Ascending aorta (tissue), 2 donors: ENCODE measurements around the gene NTSR2. TPM values are rescaled to one million over a fixed set of nuclear protein-coding genes. Genes with fewer than 3 reads are reported as not detected.

Source experiments
- DNase-seq, 2 donors: peaks; one replicate each; pipeline ENCODE4 v3.0.0-alpha.2; 2019; ENCODE audit warnings: low spot score in 2 of 2
- H3K27ac ChIP-seq, 2 donors: fragments of 200-600 bp; sonication (generic); one replicate each; pipeline ENCODE4 v1.5.1; 2016 to 2017; ENCODE audit warnings: mild to moderate bottlenecking in 1 of 2
- H3K27me3 ChIP-seq: fragments of 200-600 bp; sonication (generic); one replicate; pipeline ENCODE4 v1.5.1; 2017
- H3K36me3 ChIP-seq, 2 donors: fragments of 200-600 bp; sonication (generic); one replicate each; pipeline ENCODE4 v1.5.1; 2016
- H3K4me1 ChIP-seq, 2 donors: fragments of 200-600 bp; sonication (generic); one replicate each; pipeline ENCODE4 v1.5.1; 2016 to 2017; ENCODE audit warnings: mild to moderate bottlenecking in 1 of 2
- H3K4me3 ChIP-seq, 2 donors: fragments of 200-600 bp; sonication (generic); one replicate each; pipeline ENCODE4 v1.5.1; 2016 to 2017; ENCODE audit warnings: mild to moderate bottlenecking in 1 of 2
- H3K9me3 ChIP-seq, 2 donors: fragments of 200-600 bp; sonication (generic); one replicate each; pipeline ENCODE4 v1.5.1; 2016
- intact Hi-C: fragments of 100-400 bp; cut with DNase I; formaldehyde crosslinking; loops from one replicate; pipeline ENCODE4 v1.15.1; 2023
- total RNA-seq: library from RNA; depleted of rRNA; stranded (reverse); fragments of >200 nt; gene quantifications from one replicate; pipeline ENCODE4 v1.1.0, GENCODE V29; 2016
- TF ChIP-seq, protein P1 (sequence below), 3 experiments: fragments of 200-600 bp in 2 of 3; fragments of 450-650 bp in 1 of 3; sonication (generic) in 2 of 3; IDR thresholded peaks; one replicate each; pipeline ENCODE4 v1.5.1; 2016 to 2019; ENCODE audit warnings: antibody characterized with exemption in 3 of 3, mild to moderate bottlenecking in 1 of 3, moderate library complexity in 1 of 3

The NTSR2 gene
- total RNA-seq, 1 donor from 2014 or later = not detected

DNA sequence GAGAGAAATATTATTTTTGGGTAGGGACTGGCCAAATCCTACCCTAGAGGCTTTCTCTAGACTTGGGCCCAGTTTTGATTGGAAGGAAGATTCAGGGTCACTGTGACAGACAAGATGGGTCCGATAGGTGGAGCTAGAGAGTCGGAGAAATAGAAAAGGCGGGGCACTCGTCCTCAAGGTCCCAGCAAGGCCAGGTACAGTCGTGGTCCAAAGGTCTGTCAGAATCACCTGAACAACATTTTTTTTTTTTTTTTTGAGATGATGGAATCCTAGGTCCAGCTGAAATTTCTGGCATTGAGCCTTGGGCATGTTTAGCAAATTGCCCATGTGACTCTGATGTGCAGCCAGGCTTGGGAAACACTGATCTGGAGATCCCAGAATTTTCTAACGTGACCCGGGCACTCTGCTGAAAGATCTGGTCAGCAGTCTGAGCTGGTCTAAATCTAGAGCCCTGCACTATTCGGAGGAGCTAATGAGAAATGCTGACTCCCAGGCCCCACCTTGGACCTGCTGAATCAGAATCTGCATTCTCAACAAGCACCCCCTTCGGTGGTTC lies 23.0 kb upstream of the NTSR2 start:
- H3K27ac ChIP-seq = no peak overlapping the region
- H3K4me3 ChIP-seq = no peak overlapping the region
- TF ChIP-seq, protein P1, sequence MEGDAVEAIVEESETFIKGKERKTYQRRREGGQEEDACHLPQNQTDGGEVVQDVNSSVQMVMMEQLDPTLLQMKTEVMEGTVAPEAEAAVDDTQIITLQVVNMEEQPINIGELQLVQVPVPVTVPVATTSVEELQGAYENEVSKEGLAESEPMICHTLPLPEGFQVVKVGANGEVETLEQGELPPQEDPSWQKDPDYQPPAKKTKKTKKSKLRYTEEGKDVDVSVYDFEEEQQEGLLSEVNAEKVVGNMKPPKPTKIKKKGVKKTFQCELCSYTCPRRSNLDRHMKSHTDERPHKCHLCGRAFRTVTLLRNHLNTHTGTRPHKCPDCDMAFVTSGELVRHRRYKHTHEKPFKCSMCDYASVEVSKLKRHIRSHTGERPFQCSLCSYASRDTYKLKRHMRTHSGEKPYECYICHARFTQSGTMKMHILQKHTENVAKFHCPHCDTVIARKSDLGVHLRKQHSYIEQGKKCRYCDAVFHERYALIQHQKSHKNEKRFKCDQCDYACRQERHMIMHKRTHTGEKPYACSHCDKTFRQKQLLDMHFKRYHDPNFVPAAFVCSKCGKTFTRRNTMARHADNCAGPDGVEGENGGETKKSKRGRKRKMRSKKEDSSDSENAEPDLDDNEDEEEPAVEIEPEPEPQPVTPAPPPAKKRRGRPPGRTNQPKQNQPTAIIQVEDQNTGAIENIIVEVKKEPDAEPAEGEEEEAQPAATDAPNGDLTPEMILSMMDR (IDR thresholded peaks at IDR 0.05) = peak; percentile 75 to 79 (median 77)
- H3K27me3 ChIP-seq = no peaks in the 10 kb centered on the region
- intact Hi-C loops = no loop called here
- H3K36me3 ChIP-seq = no peaks in the 10 kb centered on the region
- DNase-seq = peak in 1 of 2 donors; percentile 79
- peaks cover 12 to 24% of the 10 kb centered on the region in 2 donors for H3K4me1 ChIP-seq
- H3K9me3 ChIP-seq = no peaks in the 10 kb centered on the region

DNA sequence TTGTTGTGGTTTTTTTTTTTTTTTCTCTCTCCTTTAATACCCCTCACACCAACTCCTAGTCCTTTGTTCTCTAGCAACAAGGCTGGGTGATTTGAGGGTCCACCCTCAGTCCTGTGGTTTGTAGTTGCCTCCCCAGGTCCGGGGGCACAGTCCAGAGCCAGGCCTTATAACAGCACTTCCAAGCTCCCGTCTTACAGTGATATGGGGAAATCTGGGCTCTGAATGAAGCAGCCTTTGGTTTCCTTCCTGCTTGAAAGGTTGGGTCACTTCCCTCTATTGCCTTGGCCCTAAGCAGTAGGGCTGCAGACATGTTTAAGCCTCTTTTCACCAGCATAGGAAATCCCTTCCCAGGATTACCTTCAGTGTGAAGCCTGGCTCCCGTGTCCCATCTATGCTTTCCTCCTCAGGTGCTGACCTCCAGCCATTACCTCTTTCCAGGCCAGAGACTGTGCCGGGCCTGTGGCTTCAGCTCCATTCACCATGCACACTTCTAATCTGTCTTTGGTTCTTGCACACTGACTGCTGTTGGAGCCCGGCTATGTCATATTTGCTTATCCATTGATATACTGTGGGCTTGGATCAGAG lies 21.2 kb upstream of the NTSR2 start:
- DNase-seq = no peak
- intact Hi-C loops = no loop called here
- H3K36me3 ChIP-seq = no peaks in the 10 kb centered on the region
- peaks cover 0 to 11% of the 10 kb centered on the region in 2 donors for H3K4me1 ChIP-seq
- no peaks in the 10 kb centered on the region for H3K9me3 ChIP-seq
- H3K4me3 ChIP-seq = no peak overlapping the region
- no peaks in the 10 kb centered on the region for H3K27me3 ChIP-seq
- H3K27ac ChIP-seq = no peak overlapping the region
- TF ChIP-seq, protein P1 (IDR thresholded peaks at IDR 0.05) = no peak

DNA sequence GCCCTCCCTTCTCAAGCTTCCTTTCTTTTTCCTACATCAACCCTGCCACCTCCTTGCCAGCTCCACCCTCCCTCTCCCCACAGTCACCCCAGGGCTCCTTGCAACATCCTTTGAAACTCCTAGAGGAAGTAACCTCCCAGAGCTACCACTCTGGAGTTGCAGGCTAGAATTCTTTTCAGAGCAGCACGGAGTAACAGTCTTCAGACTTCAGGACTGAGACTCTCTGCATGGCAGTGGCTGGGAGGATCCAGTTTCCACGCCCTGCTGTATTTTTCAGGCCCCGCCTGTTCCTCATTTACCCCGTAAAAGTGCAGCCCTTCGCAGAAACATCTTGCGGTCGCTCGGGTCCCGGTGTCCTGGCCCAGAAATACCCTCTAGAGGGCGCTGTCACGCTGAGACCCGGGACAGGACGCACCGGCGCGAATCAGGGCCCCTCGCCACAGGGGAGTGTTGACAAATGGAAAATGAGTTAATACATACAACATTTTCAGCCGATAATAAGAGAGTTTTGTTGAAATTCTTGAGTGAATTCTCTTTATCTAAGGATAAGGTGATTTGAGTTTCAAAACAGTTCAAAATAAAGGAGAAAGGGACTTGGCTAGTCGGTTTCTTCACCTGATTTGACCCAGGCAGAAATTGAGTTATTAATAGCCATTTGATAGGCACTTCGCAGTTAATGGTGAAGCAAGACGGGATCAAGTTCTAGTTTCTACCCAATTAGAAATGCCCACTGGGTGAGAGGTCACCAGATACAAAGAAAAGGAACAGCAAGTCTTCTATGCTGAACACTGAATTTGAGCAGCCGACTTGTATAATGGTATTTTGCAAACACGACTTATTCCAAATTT lies 18.5 kb upstream of the NTSR2 start:
- intact Hi-C loops = loop anchor here (1.0 to 5.0 kb wide), 3 partner anchors 56 to 221 kb away; partner anchors contain the start of gene E2F6
- no peaks in the 10 kb centered on the region for H3K27me3 ChIP-seq
- H3K27ac ChIP-seq = peak overlapping the region; percentile 57 to 70
- TF ChIP-seq, protein P1 (IDR thresholded peaks at IDR 0.05) = peak; percentile 74 to 95 (median 76)
- DNase-seq = peak; percentile 46 to 91
- peaks cover 0 to 17% of the 10 kb centered on the region in 2 donors for H3K4me1 ChIP-seq
- H3K4me3 ChIP-seq = peak overlapping the region; percentile 32 to 47
- H3K36me3 ChIP-seq = no peaks in the 10 kb centered on the region
- no peaks in the 10 kb centered on the region for H3K9me3 ChIP-seq

- no peaks in the 10 kb centered on the region for H3K36me3 ChIP-seq
- peak overlapping the region in 1 of 2 donors; percentile 70 for H3K27ac ChIP-seq
- intact Hi-C loops = loop anchor here (1.0 to 5.0 kb wide), 3 partner anchors 57 to 220 kb away; partner anchors contain the start of gene E2F6
- DNase-seq = no peak
- no peaks in the 10 kb centered on the region for H3K27me3 ChIP-seq
- TF ChIP-seq, protein P1 (IDR thresholded peaks at IDR 0.05) = no peak
- H3K4me3 ChIP-seq = peak overlapping the region in 1 of 2 donors; percentile 47
- no peaks in the 10 kb centered on the region for H3K9me3 ChIP-seq
- H3K4me1 ChIP-seq = peaks cover 0 to 14% of the 10 kb centered on the region in 2 donors
These were observed 17.7 kb upstream of the NTSR2 start for GRCh38 chr2:11687736-11688135.

- no peaks in the 10 kb centered on the region for H3K9me3 ChIP-seq
- no peak overlapping the region for H3K27ac ChIP-seq
- TF ChIP-seq, protein P1 (IDR thresholded peaks at IDR 0.05) = no peak
- H3K36me3 ChIP-seq = no peaks in the 10 kb centered on the region
- intact Hi-C loops = loop anchor here (5.0 kb wide), 1 partner anchor 219 kb away; the partner anchor contains the start of gene E2F6
- no peak overlapping the region for H3K4me3 ChIP-seq
- no peak for DNase-seq
- peaks cover 0 to 14% of the 10 kb centered on the region in 2 donors for H3K4me1 ChIP-seq
- no peaks in the 10 kb centered on the region for H3K27me3 ChIP-seq
These were observed 16.0 kb upstream of the NTSR2 start for GRCh38 chr2:11685906-11686470.
